Body of pancreas (tissue), 4 donors: ENCODE results near the gene MOGAT3.

Experiments
- POLR2A ChIP-seq, 3 donors: fragments of 450-650 bp; IDR thresholded peaks; one replicate each; pipeline ENCODE4 v1.6.1; 2016; ENCODE audit warnings: antibody characterized with exemption in 3 of 3, mild to moderate bottlenecking in 2 of 3
- TF ChIP-seq, protein P1 (sequence below), 7 experiments: fragments of 450-650 bp in 4 of 7; fragments of 200-600 bp in 3 of 7; sonication (generic) in 3 of 7; IDR thresholded peaks; one replicate each; pipeline ENCODE4 v1.5.1; 2016 to 2019; ENCODE audit warnings: antibody characterized with exemption in 7 of 7

DNA sequence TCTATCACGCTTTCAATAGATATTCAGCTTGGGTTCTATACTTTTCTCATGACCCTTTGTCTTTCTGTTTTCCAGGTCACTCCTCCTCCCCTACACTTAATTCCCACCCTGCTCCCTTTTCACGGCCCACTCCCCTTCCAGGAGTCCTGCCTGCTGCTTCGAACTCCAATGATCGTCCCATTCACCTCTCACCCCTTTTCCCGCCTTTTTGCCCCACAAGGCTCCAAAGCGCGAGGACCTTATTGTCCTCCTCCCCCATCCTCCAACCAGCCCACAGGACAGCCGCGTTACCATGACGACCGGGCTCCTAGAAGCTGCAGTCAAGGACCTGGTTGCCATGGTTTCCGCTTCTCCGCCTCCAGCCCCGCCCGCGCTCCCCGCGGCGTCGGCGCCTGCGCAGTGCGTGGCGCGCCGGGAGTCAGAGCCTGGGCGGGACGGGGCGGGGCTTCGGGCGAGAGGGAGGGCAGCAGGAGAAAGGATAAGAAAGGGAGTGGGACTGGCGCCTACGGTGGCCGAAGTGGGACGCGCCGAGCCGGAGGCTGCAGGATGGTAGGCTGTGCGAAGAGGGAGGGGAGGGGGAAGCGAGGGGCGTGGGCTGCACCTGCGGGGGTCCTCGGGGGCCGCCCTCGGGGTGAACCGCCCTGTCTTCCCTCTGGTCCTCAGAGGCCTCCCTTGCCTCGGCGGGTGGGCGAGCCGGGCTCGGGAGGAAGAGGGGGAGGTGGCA is 46.7 kb downstream of the MOGAT3 start, which contains the start of gene AP1S1:
- TF ChIP-seq, protein P1, sequence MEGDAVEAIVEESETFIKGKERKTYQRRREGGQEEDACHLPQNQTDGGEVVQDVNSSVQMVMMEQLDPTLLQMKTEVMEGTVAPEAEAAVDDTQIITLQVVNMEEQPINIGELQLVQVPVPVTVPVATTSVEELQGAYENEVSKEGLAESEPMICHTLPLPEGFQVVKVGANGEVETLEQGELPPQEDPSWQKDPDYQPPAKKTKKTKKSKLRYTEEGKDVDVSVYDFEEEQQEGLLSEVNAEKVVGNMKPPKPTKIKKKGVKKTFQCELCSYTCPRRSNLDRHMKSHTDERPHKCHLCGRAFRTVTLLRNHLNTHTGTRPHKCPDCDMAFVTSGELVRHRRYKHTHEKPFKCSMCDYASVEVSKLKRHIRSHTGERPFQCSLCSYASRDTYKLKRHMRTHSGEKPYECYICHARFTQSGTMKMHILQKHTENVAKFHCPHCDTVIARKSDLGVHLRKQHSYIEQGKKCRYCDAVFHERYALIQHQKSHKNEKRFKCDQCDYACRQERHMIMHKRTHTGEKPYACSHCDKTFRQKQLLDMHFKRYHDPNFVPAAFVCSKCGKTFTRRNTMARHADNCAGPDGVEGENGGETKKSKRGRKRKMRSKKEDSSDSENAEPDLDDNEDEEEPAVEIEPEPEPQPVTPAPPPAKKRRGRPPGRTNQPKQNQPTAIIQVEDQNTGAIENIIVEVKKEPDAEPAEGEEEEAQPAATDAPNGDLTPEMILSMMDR (IDR thresholded peaks at IDR 0.05) = no peak
- peak in 2 of 3 donors; percentile 14 to 23 for TF ChIP-seq POLR2A (IDR thresholded peaks at IDR 0.05)
